GM18951 (cell line): Measurements from ENCODE around the gene TOGARAM1.

Experiments
- POLR2A ChIP-seq: IDR thresholded peaks from 4 replicates; pipeline ENCODE4 v1.6.1; 2011; ENCODE audit warnings: mild to moderate bottlenecking; ENCODE audit not compliant: insufficient read length, insufficient read depth; ENCODE audit errors: extremely low read depth
- in situ Hi-C: fragments of 300-500 bp; cut with MboI; formaldehyde crosslinking; loops from one replicate; pipeline ENCODE4 v1.12.0; 2022; ENCODE audit warnings: low sequenced_read_pairs, mixed read lengths, inconsistent platforms; ENCODE audit not compliant: unreplicated experiment

The TOGARAM1 gene

GRCh38 chr14:45041641-45042040, 79.7 kb downstream of the TOGARAM1 start:
- TF ChIP-seq POLR2A, result no peak
- in situ Hi-C loops, result no loop called here

GRCh38 chr14:45044638-45045037, 82.6 kb downstream of the TOGARAM1 start:
- TF ChIP-seq POLR2A, result no peak
- in situ Hi-C loops, result no loop called here

- TF ChIP-seq POLR2A, result no peak
Measured at GRCh38 chr14:45048385-45048784, 86.4 kb downstream of the TOGARAM1 start.

GRCh38 chr14:45051180-45051579, 89.2 kb downstream of the TOGARAM1 start:
- in situ Hi-C loops, result no loop called here
- TF ChIP-seq POLR2A, result no peak

More at GRCh38 chr14:45048385-45048784, 86.4 kb downstream of the TOGARAM1 start:
- in situ Hi-C loops, result no loop called here

- in situ Hi-C loops, result no loop called here
- TF ChIP-seq POLR2A, result no peak
Measured at GRCh38 chr14:45051896-45052295, 89.9 kb downstream of the TOGARAM1 start.

GRCh38 chr14:45057349-45057748, 95.4 kb downstream of the TOGARAM1 start:
- in situ Hi-C loops, result no loop called here
- TF ChIP-seq POLR2A, result no peak

GRCh38 chr14:45057881-45058364, 95.9 kb downstream of the TOGARAM1 start:
- no peak for TF ChIP-seq POLR2A
- in situ Hi-C loops, result no loop called here

- in situ Hi-C loops, result no loop called here
- TF ChIP-seq POLR2A, result no peak
Measured at GRCh38 chr14:45060551-45060950, 98.6 kb downstream of the TOGARAM1 start.

GRCh38 chr14:45065540-45065939, 103.5 kb downstream of the TOGARAM1 start:
- TF ChIP-seq POLR2A, result no peak
- in situ Hi-C loops, result no loop called here

GRCh38 chr14:45065956-45066355, 104.0 kb downstream of the TOGARAM1 start:
- no peak for TF ChIP-seq POLR2A
- in situ Hi-C loops, result no loop called here

- no peak for TF ChIP-seq POLR2A
- in situ Hi-C loops, result no loop called here
Measured at GRCh38 chr14:45066667-45067066, 104.7 kb downstream of the TOGARAM1 start.

- in situ Hi-C loops, result no loop called here
- no peak for TF ChIP-seq POLR2A
Measured at GRCh38 chr14:45068396-45068795, 106.4 kb downstream of the TOGARAM1 start.

GRCh38 chr14:45070215-45070614, 108.2 kb downstream of the TOGARAM1 start:
- in situ Hi-C loops, result no loop called here
- TF ChIP-seq POLR2A, result no peak

- in situ Hi-C loops, result no loop called here
Measured at GRCh38 chr14:45072126-45072525, 110.1 kb downstream of the TOGARAM1 start.

More at GRCh38 chr14:45072126-45072525, 110.1 kb downstream of the TOGARAM1 start:
- TF ChIP-seq POLR2A, result no peak
